HepG2 (cell line): ENCODE results near the gene PGPEP1. TPM values are rescaled to one million over a fixed set of nuclear protein-coding genes. Genes with fewer than 3 reads are reported as not detected.

Source experiments
- CEBPB ChIP-seq: IDR thresholded peaks from 2 replicates; pipeline ENCODE4 v1.6.1; 2011; ENCODE audit warnings: low read depth, low read length, improper control_type of control experiment, borderline replicate concordance
- GABPA ChIP-seq, 2 experiments: IDR thresholded peaks; 2 replicates each; pipeline ENCODE4 v1.6.1; 2011 to 2016; ENCODE audit warnings: low read depth in 2 of 2, low read length in 1 of 2, missing biosample characterization in 1 of 2, missing genetic modification characterization in 1 of 2
- HINFP ChIP-seq: sonication (generic); formaldehyde crosslinking; IDR thresholded peaks from 2 replicates; pipeline ENCODE4 v1.4.0; 2020; ENCODE audit warnings: low read depth, mild to moderate bottlenecking, missing genetic modification reagents
- HNRNPK ChIP-seq: fragments of 200-400 bp; formaldehyde crosslinking; IDR thresholded peaks from 2 replicates; pipeline ENCODE4 v1.6.1; 2018; ENCODE audit warnings: low read length, low read depth, moderate library complexity, mild to moderate bottlenecking; ENCODE audit not compliant: poor library complexity, severe bottlenecking
- MTA1 ChIP-seq: sonication (generic); formaldehyde crosslinking; IDR thresholded peaks from 2 replicates; pipeline ENCODE4 v1.4.0; 2020; ENCODE audit warnings: missing genetic modification reagents, mild to moderate bottlenecking, borderline replicate concordance
- PAX8 ChIP-seq: sonication (generic); formaldehyde crosslinking; IDR thresholded peaks from 2 replicates; pipeline ENCODE4 v1.8.0; 2022; ENCODE audit warnings: mild to moderate bottlenecking, missing genetic modification reagents, borderline replicate concordance
- RERE ChIP-seq: IDR thresholded peaks from 2 replicates; pipeline ENCODE4 v1.6.1; 2016; ENCODE audit warnings: low read depth, missing genetic modification reagents, missing compliant biosample characterization
- SAFB2 ChIP-seq: sonication (generic); formaldehyde crosslinking; IDR thresholded peaks from 2 replicates; pipeline ENCODE4 v1.5.1; 2020; ENCODE audit warnings: missing genetic modification reagents, low read depth, mild to moderate bottlenecking, borderline replicate concordance
- SPEN ChIP-seq: sonication (generic); formaldehyde crosslinking; IDR thresholded peaks from 2 replicates; pipeline ENCODE4 v1.5.1; 2020; ENCODE audit warnings: low read depth, mild to moderate bottlenecking, missing genetic modification reagents
- TBL1XR1 ChIP-seq: fragments of 150-350 bp; IDR thresholded peaks from 2 replicates; pipeline ENCODE4 v1.6.1; 2014; ENCODE audit warnings: borderline replicate concordance, low read length; ENCODE audit not compliant: partially characterized antibody
- ZBTB34 ChIP-seq: sonication (generic); formaldehyde crosslinking; IDR thresholded peaks from 2 replicates; pipeline ENCODE4 v1.8.0; 2022; ENCODE audit warnings: mild to moderate bottlenecking, missing genetic modification reagents
- ZNF589 ChIP-seq: sonication (generic); formaldehyde crosslinking; conservative IDR thresholded peaks from 2 replicates; pipeline ENCODE4 v1.8.0; 2022; ENCODE audit warnings: mild to moderate bottlenecking, moderate library complexity, missing genetic modification reagents
- ZSCAN12 ChIP-seq: sonication (generic); formaldehyde crosslinking; IDR thresholded peaks from 2 replicates; pipeline ENCODE4 v1.9.0; 2021; ENCODE audit warnings: mild to moderate bottlenecking, missing genetic modification reagents
- polyA plus RNA-seq, 8 experiments: library from polyadenylated mRNA; depleted of rRNA in 3 of 8; stranded (reverse) in 7 of 8; unstranded in 1 of 8; fragments of >200 nt; fragmentation: Illumina TruSeq in 4 of 8; extraction: Trizol in 4 of 8; gene quantifications; 2 replicates each; pipeline versions ENCODE4 v1.2.1 to v1.2.3, GENCODE V29; 2011 to 2016; ENCODE audit warnings: low read depth in 4 of 8, missing spikeins in 1 of 8, mixed read lengths in 1 of 8; ENCODE audit not compliant: insufficient read depth in 1 of 8
- total RNA-seq, 5 experiments: library from RNA; depleted of rRNA; stranded (reverse); fragments of >200 nt; fragmentation: Illumina TruSeq; extraction: Trizol; gene quantifications; 2 replicates each; pipeline ENCODE4 v1.2.3, GENCODE V29; 2016; ENCODE audit warnings: low read depth in 1 of 5
- TF ChIP-seq, protein P1 (sequence below): sonication (generic); formaldehyde crosslinking; IDR thresholded peaks from 2 replicates; pipeline ENCODE4 v1.5.1; 2020; ENCODE audit warnings: mild to moderate bottlenecking, missing genetic modification reagents, moderate library complexity

Gene PGPEP1
- total and polyA plus RNA-seq, 2 of the 13 experiments (the other 11 are each of a cell fraction or from before 2014, with no cell fraction given), result 53.1 to 56.6 TPM

DNA sequence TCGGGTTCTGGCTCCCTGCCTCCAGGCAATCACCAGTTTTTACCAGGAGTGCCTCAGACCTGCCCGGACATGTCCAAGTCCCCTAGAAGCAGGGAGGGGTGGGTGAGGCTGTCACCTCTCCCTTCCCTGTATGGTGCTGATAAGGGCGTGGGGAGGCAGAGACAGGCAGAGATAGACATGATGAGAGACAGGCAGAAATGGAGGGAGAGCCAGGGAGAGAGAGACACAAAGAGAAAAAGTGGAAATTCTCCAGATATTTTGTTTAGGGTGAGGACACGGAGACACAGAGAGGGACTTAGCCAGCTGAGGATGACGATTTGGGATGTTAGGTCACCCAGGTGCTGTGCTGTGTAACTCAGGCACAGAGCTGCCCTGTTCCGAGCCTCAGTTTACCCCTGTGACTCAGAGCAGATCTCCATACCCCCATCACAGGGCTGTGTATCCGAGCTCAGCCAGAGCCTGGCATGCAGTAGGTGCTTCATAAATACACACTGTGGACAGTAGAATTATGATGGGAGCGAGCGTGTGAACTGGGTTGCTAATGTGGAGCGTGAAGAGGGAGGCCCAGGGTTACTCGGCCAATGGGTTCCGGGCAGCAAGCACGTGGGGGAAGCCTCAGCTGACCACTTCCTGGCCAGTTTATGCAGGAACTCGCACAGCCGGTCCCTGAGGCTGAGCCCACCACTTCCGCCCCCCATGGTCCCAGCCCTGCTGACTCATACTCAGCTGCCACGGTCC, 33.7 kb downstream of the PGPEP1 start (continued):
- TF ChIP-seq ZSCAN12 (CRISPR knock-in tag) (no peak), SPEN (CRISPR knock-in tag) (peak; percentile 92), MTA1 (CRISPR knock-in tag) (peak; percentile 78; the same call in 1 of the 2 replicates), HNRNPK (peak; percentile 74), ZBTB34 (CRISPR knock-in tag) (peak; percentile 94), ZNF589 (CRISPR knock-in tag) (no peak), PAX8 (CRISPR knock-in tag) (no peak), RERE (CRISPR knock-in tag) (no peak; the same call in 1 of the 2 replicates), SAFB2 (CRISPR knock-in tag) (no peak; the same call in 1 of the 2 replicates), CEBPB (no peak), GABPA (IDR thresholded peaks at IDR 0.05; ENCODE audit: low read depth, low read length) (peak; percentile 85), GABPA (CRISPR knock-in tag; IDR thresholded peaks at IDR 0.05; ENCODE audit: low read depth) (peak; percentile 92), TBL1XR1 (peak; percentile 36), HINFP (CRISPR knock-in tag) (peak; percentile 95)
- TF ChIP-seq, protein P1, sequence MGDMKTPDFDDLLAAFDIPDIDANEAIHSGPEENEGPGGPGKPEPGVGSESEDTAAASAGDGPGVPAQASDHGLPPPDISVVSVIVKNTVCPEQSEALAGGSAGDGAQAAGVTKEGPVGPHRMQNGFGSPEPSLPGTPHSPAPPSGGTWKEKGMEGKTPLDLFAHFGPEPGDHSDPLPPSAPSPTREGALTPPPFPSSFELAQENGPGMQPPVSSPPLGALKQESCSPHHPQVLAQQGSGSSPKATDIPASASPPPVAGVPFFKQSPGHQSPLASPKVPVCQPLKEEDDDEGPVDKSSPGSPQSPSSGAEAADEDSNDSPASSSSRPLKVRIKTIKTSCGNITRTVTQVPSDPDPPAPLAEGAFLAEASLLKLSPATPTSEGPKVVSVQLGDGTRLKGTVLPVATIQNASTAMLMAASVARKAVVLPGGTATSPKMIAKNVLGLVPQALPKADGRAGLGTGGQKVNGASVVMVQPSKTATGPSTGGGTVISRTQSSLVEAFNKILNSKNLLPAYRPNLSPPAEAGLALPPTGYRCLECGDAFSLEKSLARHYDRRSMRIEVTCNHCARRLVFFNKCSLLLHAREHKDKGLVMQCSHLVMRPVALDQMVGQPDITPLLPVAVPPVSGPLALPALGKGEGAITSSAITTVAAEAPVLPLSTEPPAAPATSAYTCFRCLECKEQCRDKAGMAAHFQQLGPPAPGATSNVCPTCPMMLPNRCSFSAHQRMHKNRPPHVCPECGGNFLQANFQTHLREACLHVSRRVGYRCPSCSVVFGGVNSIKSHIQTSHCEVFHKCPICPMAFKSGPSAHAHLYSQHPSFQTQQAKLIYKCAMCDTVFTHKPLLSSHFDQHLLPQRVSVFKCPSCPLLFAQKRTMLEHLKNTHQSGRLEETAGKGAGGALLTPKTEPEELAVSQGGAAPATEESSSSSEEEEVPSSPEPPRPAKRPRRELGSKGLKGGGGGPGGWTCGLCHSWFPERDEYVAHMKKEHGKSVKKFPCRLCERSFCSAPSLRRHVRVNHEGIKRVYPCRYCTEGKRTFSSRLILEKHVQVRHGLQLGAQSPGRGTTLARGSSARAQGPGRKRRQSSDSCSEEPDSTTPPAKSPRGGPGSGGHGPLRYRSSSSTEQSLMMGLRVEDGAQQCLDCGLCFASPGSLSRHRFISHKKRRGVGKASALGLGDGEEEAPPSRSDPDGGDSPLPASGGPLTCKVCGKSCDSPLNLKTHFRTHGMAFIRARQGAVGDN (CRISPR knock-in tag), result peak; percentile 99
